HCT116 (cell line): ENCODE measurements around the gene SIX6. TPM values are rescaled to one million over a fixed set of nuclear protein-coding genes. Genes with fewer than 3 reads are reported as not detected.

Source experiments
- ATAC-seq: fragments of 200-7000 bp; cut with Tn5 transposase; 2 replicates; pipeline ENCODE4 v1.9.1; 2020; ENCODE audit warnings: mild to moderate bottlenecking, moderate library complexity
- BruUV-seq: library from RNA; stranded (reverse); fragments of 400-500 nt; replicated peaks from 2 replicates; lab custom pipeline; 2021; lab: Mats Ljungman, UMichigan
- CTCF ChIA-PET: fragments of 300-600 bp; sonication (Branson Sonifier 250); formaldehyde crosslinking; loops from one replicate; lab custom pipeline; 2021; ENCODE audit warnings: antibody characterized with exemption; lab: Charles Lee
- POLR2A ChIA-PET: fragments of 300-600, 350-600 bp; sonication (Branson Sonifier 250); formaldehyde crosslinking; loops from one replicate; lab custom pipeline; 2021; ENCODE audit warnings: antibody characterized with exemption; lab: Charles Lee
- RAD21 ChIA-PET, 2 experiments: fragments of 300-600 bp; sonication (Branson Sonifier 250); formaldehyde crosslinking; loops; one replicate each; lab custom pipeline; 2023; ENCODE audit warnings: low total read pairs in 2 of 2; ENCODE audit not compliant: uncharacterized antibody in 2 of 2, unreplicated experiment in 2 of 2, low non-redundant PET in 1 of 2; lab: Charles Lee
- DNase-seq: peaks from one replicate; pipeline ENCODE4 v3.0.0-alpha.2; 2010; ENCODE audit warnings: low read depth, low spot score
- H2AFZ ChIP-seq: fragments of 200-600 bp; shearing (Covaris generic), sonication (generic); 2 replicates; pipeline ENCODE4 v1.6.1; 2017; ENCODE audit warnings: low read depth, mixed run types, mixed read lengths, antibody characterized with exemption, low read length; ENCODE audit not compliant: poor library complexity, severe bottlenecking
- H3K27ac ChIP-seq: 2 replicates; pipeline ENCODE4 v1.5.1; 2012; ENCODE audit warnings: low read depth, low read length
- H3K27me3 ChIP-seq: fragments of 200-600 bp; sonication (generic); 2 replicates; pipeline ENCODE4 v1.6.1; 2016; ENCODE audit warnings: mixed run types, low read length, mixed read lengths; ENCODE audit not compliant: insufficient read depth
- H3K36me3 ChIP-seq, 2 experiments: fragments of 200-500 bp in 1 of 2; fragments of 200-600 bp in 1 of 2; sonication (Bioruptor generic) in 1 of 2; sonication (generic) in 1 of 2; 2 replicates each; pipeline versions ENCODE4 v1.5.1 to v1.6.1; 2014 to 2016; ENCODE audit warnings: low read length in 2 of 2, inconsistent platforms in 1 of 2, mixed read lengths in 1 of 2, mixed run types in 1 of 2; ENCODE audit not compliant: insufficient read depth in 2 of 2, control insufficient read depth in 1 of 2
- H3K4me1 ChIP-seq, 2 experiments: fragments of 200-600 bp in 1 of 2; sonication (generic) in 1 of 2; 2 replicates each; pipeline versions ENCODE4 v1.5.1 to v1.6.1; 2012 to 2017; ENCODE audit warnings: low read length in 2 of 2, inconsistent platforms in 1 of 2, mild to moderate bottlenecking in 1 of 2, mixed read lengths in 1 of 2, mixed run types in 1 of 2, moderate library complexity in 1 of 2; ENCODE audit not compliant: insufficient read depth in 2 of 2, control insufficient read depth in 1 of 2
- H3K4me2 ChIP-seq: fragments of 200-600 bp; sonication (generic); 2 replicates; pipeline ENCODE4 v1.6.1; 2017; ENCODE audit warnings: mixed run types, low read length, mixed read lengths
- H3K4me3 ChIP-seq, 2 experiments: fragments of 200-600 bp in 1 of 2; sonication (generic) in 1 of 2; replicated peaks in 1 of 2; 2 replicates each; pipeline ENCODE4 v1.5.1; 2011 to 2016; ENCODE audit warnings: low read length in 2 of 2, control low read depth in 1 of 2, low read depth in 1 of 2, mild to moderate bottlenecking in 1 of 2, mixed read lengths in 1 of 2, mixed run types in 1 of 2
- H3K79me2 ChIP-seq: fragments of 200-600 bp; sonication (generic); 2 replicates; pipeline ENCODE4 v1.6.1; 2017; ENCODE audit warnings: mild to moderate bottlenecking, mixed run types, low read length, moderate library complexity, mixed read lengths; ENCODE audit not compliant: insufficient read depth
- H3K9ac ChIP-seq: fragments of 200-600 bp; sonication (generic); 2 replicates; pipeline ENCODE4 v1.6.1; 2016; ENCODE audit warnings: low read length, mixed read lengths
- H3K9me2 ChIP-seq: fragments of 200-600 bp; sonication (generic), shearing (Covaris generic); 2 replicates; pipeline ENCODE4 v1.6.1; 2017; ENCODE audit warnings: mixed run types, mild to moderate bottlenecking, moderate library complexity; ENCODE audit not compliant: insufficient read depth
- H3K9me3 ChIP-seq, 2 experiments: fragments of 200-500 bp in 1 of 2; fragments of 200-600 bp in 1 of 2; sonication (Bioruptor generic) in 1 of 2; sonication (generic) in 1 of 2; 2 replicates each; pipeline ENCODE4 v1.6.1; 2014 to 2017; ENCODE audit warnings: low read length in 2 of 2, mixed read lengths in 2 of 2, inconsistent platforms in 1 of 2, low read depth in 1 of 2, mild to moderate bottlenecking in 1 of 2, mixed run types in 1 of 2, moderate library complexity in 1 of 2; ENCODE audit not compliant: control insufficient read depth in 1 of 2, insufficient read depth in 1 of 2
- H4K20me1 ChIP-seq: fragments of 200-600 bp; sonication (generic), shearing (Covaris generic); 2 replicates; pipeline ENCODE4 v1.6.1; 2017; ENCODE audit warnings: mixed run types, mild to moderate bottlenecking, moderate library complexity; ENCODE audit not compliant: insufficient read depth
- CBX3 ChIP-seq: IDR thresholded peaks from 2 replicates; pipeline ENCODE4 v1.6.1; 2012; ENCODE audit warnings: low read depth
- CEBPB ChIP-seq: IDR thresholded peaks from 2 replicates; pipeline ENCODE4 v1.6.1; 2012; ENCODE audit warnings: low read depth
- ELF1 ChIP-seq: IDR thresholded peaks from 2 replicates; pipeline ENCODE4 v1.6.1; 2012; ENCODE audit warnings: low read depth, borderline replicate concordance
- EZH2 ChIP-seq: fragments of 200-600 bp; sonication (generic); IDR thresholded peaks from 2 replicates; pipeline ENCODE4 v1.6.1; 2017; ENCODE audit warnings: antibody characterized with exemption, mixed run types
- FOSL1 ChIP-seq: IDR thresholded peaks from 2 replicates; pipeline ENCODE4 v1.6.1; 2012; ENCODE audit warnings: low read depth
- JUND ChIP-seq: IDR thresholded peaks from 2 replicates; pipeline ENCODE4 v1.6.1; 2012
- POLR2A ChIP-seq: IDR thresholded peaks from 2 replicates; pipeline ENCODE4 v1.7.0; 2011; ENCODE audit warnings: borderline replicate concordance; ENCODE audit not compliant: insufficient read depth, insufficient read length; ENCODE audit errors: extremely low read depth
- POLR2AphosphoS5 ChIP-seq: IDR thresholded peaks from 2 replicates; pipeline ENCODE4 v1.6.1; 2011; ENCODE audit warnings: mild to moderate bottlenecking, low read depth, low read length, moderate library complexity
- SIN3A ChIP-seq: IDR thresholded peaks from 2 replicates; pipeline ENCODE4 v1.6.1; 2012; ENCODE audit warnings: low read depth
- YY1 ChIP-seq: IDR thresholded peaks from 2 replicates; pipeline ENCODE4 v1.6.1; 2011; ENCODE audit warnings: low read length, low read depth, moderate library complexity, mild to moderate bottlenecking; ENCODE audit not compliant: insufficient replicate concordance; ENCODE audit errors: extremely low read depth
- ZFX ChIP-seq: fragments of 450-650 bp; IDR thresholded peaks from 2 replicates; pipeline ENCODE4 v1.6.1; 2017
- ZNF274 ChIP-seq: fragments of 200-500 bp; sonication (Bioruptor generic); IDR thresholded peaks from 2 replicates; pipeline ENCODE4 v1.6.1; 2014; ENCODE audit warnings: mild to moderate bottlenecking, low read depth, low read length, inconsistent platforms
- intact Hi-C: fragments of 100-400 bp; cut with micrococcal nuclease; formaldehyde crosslinking; loops from 2 replicates; pipeline ENCODE4 v1.10.0; 2022
- total RNA-seq: library from RNA; stranded (reverse); gene quantifications from one replicate; pipeline ENCODE4 v1.2.1, GENCODE V29; 2021; ENCODE audit not compliant: unreplicated experiment
- TF ChIP-seq, protein P1 (sequence below): IDR thresholded peaks from 2 replicates; pipeline ENCODE4 v1.6.1; 2012
- TF ChIP-seq, protein P2 (sequence below): IDR thresholded peaks from 2 replicates; pipeline ENCODE4 v1.6.1; 2011; ENCODE audit warnings: mild to moderate bottlenecking, low read length, moderate library complexity; ENCODE audit not compliant: insufficient replicate concordance; ENCODE audit errors: extremely low read depth
- TF ChIP-seq, protein P3 (sequence below), 3 experiments: fragments of 200-600 bp in 1 of 3; sonication (generic) in 1 of 3; IDR thresholded peaks in 2 of 3; conservative IDR thresholded peaks in 1 of 3; 2 replicates each; pipeline ENCODE4 v1.5.1; 2012 to 2017; ENCODE audit warnings: low read depth in 2 of 3, low read length in 2 of 3, antibody characterized with exemption in 1 of 3, borderline replicate concordance in 1 of 3, control low read depth in 1 of 3, mild to moderate bottlenecking in 1 of 3, mixed read lengths in 1 of 3, mixed run types in 1 of 3, moderate library complexity in 1 of 3; ENCODE audit not compliant: insufficient read depth in 1 of 3
- TF ChIP-seq, protein P4 (sequence below): IDR thresholded peaks from 2 replicates; pipeline ENCODE4 v1.6.1; 2012; ENCODE audit warnings: low read depth

The SIX6 gene
- total RNA-seq, 1 experiment from 2014 or later: not detected

DNA sequence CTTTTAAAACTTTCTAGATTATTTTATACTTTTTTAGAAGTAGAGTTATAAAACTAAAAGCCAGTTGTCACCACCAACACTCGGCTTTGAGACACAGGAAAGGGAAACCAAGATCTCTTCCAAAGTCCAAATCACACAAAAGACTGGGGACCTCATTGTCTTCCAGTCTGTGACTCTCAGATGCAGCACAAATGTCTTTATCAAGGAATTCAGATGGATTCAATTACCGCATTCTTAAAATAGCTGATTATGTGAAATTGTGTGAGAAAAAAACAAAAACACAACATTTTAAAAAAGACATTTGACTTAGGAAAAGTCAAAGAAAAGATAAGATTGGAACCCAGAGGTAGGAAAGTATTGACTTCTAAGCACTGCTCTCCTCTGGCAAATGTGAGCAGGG, 3.5 kb upstream of the SIX6 start:
- H3K9me2 ChIP-seq: no peaks in the 10 kb centered on the region
- TF ChIP-seq, protein P1, sequence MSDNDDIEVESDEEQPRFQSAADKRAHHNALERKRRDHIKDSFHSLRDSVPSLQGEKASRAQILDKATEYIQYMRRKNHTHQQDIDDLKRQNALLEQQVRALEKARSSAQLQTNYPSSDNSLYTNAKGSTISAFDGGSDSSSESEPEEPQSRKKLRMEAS: no peak
- TF ChIP-seq YY1 (no peak), JUND (no peak), EZH2 (no peak), CBX3 (no peak), POLR2AphosphoS5 (no peak), ELF1 (no peak), POLR2A (no peak), SIN3A (no peak), FOSL1 (no peak), ZNF274 (no peak), ZFX (no peak), CEBPB (no peak)
- TF ChIP-seq, protein P2, sequence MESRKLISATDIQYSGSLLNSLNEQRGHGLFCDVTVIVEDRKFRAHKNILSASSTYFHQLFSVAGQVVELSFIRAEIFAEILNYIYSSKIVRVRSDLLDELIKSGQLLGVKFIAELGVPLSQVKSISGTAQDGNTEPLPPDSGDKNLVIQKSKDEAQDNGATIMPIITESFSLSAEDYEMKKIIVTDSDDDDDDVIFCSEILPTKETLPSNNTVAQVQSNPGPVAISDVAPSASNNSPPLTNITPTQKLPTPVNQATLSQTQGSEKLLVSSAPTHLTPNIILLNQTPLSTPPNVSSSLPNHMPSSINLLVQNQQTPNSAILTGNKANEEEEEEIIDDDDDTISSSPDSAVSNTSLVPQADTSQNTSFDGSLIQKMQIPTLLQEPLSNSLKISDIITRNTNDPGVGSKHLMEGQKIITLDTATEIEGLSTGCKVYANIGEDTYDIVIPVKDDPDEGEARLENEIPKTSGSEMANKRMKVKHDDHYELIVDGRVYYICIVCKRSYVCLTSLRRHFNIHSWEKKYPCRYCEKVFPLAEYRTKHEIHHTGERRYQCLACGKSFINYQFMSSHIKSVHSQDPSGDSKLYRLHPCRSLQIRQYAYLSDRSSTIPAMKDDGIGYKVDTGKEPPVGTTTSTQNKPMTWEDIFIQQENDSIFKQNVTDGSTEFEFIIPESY: no peak
- TF ChIP-seq, protein P3, sequence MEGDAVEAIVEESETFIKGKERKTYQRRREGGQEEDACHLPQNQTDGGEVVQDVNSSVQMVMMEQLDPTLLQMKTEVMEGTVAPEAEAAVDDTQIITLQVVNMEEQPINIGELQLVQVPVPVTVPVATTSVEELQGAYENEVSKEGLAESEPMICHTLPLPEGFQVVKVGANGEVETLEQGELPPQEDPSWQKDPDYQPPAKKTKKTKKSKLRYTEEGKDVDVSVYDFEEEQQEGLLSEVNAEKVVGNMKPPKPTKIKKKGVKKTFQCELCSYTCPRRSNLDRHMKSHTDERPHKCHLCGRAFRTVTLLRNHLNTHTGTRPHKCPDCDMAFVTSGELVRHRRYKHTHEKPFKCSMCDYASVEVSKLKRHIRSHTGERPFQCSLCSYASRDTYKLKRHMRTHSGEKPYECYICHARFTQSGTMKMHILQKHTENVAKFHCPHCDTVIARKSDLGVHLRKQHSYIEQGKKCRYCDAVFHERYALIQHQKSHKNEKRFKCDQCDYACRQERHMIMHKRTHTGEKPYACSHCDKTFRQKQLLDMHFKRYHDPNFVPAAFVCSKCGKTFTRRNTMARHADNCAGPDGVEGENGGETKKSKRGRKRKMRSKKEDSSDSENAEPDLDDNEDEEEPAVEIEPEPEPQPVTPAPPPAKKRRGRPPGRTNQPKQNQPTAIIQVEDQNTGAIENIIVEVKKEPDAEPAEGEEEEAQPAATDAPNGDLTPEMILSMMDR (IDR thresholded peaks at IDR 0.05 in 2 of 3, conservative IDR thresholded peaks at IDR 0.05 in 1 of 3; ENCODE audit: borderline replicate concordance in 1 of 3, insufficient read depth in 1 of 3, low read depth in 2 of 3, low read length in 2 of 3): no peak
- TF ChIP-seq, protein P4, sequence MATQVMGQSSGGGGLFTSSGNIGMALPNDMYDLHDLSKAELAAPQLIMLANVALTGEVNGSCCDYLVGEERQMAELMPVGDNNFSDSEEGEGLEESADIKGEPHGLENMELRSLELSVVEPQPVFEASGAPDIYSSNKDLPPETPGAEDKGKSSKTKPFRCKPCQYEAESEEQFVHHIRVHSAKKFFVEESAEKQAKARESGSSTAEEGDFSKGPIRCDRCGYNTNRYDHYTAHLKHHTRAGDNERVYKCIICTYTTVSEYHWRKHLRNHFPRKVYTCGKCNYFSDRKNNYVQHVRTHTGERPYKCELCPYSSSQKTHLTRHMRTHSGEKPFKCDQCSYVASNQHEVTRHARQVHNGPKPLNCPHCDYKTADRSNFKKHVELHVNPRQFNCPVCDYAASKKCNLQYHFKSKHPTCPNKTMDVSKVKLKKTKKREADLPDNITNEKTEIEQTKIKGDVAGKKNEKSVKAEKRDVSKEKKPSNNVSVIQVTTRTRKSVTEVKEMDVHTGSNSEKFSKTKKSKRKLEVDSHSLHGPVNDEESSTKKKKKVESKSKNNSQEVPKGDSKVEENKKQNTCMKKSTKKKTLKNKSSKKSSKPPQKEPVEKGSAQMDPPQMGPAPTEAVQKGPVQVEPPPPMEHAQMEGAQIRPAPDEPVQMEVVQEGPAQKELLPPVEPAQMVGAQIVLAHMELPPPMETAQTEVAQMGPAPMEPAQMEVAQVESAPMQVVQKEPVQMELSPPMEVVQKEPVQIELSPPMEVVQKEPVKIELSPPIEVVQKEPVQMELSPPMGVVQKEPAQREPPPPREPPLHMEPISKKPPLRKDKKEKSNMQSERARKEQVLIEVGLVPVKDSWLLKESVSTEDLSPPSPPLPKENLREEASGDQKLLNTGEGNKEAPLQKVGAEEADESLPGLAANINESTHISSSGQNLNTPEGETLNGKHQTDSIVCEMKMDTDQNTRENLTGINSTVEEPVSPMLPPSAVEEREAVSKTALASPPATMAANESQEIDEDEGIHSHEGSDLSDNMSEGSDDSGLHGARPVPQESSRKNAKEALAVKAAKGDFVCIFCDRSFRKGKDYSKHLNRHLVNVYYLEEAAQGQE: no peak
- no peaks in the 10 kb centered on the region for H3K4me1 ChIP-seq
- no peak overlapping the region for H3K4me3 ChIP-seq
- ChIA-PET CTCF (no interaction called here), RAD21 (no interaction called here), POLR2A (no interaction called here)
- no peaks in the 10 kb centered on the region for H3K79me2 ChIP-seq
- DNase-seq (no peak), ATAC-seq (no peak)
- H3K4me2 ChIP-seq: no peak overlapping the region
- H4K20me1 ChIP-seq: no peaks in the 10 kb centered on the region
- H3K9me3 ChIP-seq: no peaks in the 10 kb centered on the region
- intact Hi-C loops: no loop called here
- no peak overlapping the region for H2AFZ ChIP-seq
- no peak overlapping the region for H3K9ac ChIP-seq
- no TSS peak for BruUV-seq
- no peaks in the 10 kb centered on the region for H3K36me3 ChIP-seq
- H3K27me3 ChIP-seq: no peaks in the 10 kb centered on the region
- no peak overlapping the region for H3K27ac ChIP-seq
